Sigmoid colon (tissue), 4 donors: ENCODE data around the gene STXBP2.

Experiments
- EP300 ChIP-seq, 4 donors: sonication (generic); formaldehyde crosslinking; IDR thresholded peaks; one replicate each; pipeline ENCODE4 v1.6.1; 2017; ENCODE audit warnings: antibody characterized with exemption in 4 of 4
- POLR2A ChIP-seq, 2 donors: fragments of 450-650 bp; IDR thresholded peaks; one replicate each; pipeline ENCODE4 v1.6.1; 2016; ENCODE audit warnings: antibody characterized with exemption in 2 of 2, mild to moderate bottlenecking in 2 of 2, moderate library complexity in 2 of 2
- POLR2AphosphoS5 ChIP-seq, 4 donors: sonication (generic); formaldehyde crosslinking; IDR thresholded peaks; one replicate each; pipeline ENCODE4 v1.6.1; 2017; ENCODE audit warnings: antibody characterized with exemption in 4 of 4
- TF ChIP-seq, protein P1 (sequence below), 4 experiments: fragments of 450-650 bp in 3 of 4; fragments of 200-600 bp in 1 of 4; IDR thresholded peaks; one replicate each; pipeline ENCODE4 v1.5.1; 2016 to 2019; ENCODE audit warnings: antibody characterized with exemption in 4 of 4, mild to moderate bottlenecking in 3 of 4, moderate library complexity in 2 of 4

DNA sequence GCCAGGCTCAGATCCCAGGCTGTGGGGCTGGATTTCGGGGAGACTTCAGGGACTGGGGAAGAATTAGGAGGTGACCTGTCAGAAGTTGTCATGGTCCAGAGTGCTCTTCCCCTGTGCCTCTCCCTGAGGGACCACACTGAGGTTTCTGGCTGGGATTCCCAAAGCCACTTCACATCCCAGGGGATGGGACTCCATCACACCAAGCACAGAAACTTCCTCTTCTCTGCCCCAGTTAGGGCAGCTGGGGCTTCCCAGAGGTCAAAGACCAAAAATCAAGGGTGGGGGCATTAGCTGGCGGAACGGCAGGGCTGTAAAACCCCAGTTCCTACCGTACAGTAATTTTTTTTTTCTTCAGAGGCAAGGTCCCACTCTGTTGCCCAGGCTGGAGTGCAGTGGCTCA, 57.6 kb downstream of the STXBP2 start:
- TF ChIP-seq POLR2A (IDR thresholded peaks at IDR 0.05) (no peak), EP300 (IDR thresholded peaks at IDR 0.05) (no peak), POLR2AphosphoS5 (IDR thresholded peaks at IDR 0.05) (no peak)
- TF ChIP-seq, protein P1, sequence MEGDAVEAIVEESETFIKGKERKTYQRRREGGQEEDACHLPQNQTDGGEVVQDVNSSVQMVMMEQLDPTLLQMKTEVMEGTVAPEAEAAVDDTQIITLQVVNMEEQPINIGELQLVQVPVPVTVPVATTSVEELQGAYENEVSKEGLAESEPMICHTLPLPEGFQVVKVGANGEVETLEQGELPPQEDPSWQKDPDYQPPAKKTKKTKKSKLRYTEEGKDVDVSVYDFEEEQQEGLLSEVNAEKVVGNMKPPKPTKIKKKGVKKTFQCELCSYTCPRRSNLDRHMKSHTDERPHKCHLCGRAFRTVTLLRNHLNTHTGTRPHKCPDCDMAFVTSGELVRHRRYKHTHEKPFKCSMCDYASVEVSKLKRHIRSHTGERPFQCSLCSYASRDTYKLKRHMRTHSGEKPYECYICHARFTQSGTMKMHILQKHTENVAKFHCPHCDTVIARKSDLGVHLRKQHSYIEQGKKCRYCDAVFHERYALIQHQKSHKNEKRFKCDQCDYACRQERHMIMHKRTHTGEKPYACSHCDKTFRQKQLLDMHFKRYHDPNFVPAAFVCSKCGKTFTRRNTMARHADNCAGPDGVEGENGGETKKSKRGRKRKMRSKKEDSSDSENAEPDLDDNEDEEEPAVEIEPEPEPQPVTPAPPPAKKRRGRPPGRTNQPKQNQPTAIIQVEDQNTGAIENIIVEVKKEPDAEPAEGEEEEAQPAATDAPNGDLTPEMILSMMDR (IDR thresholded peaks at IDR 0.05): no peak
